ENCODE measurements around the gene KLF15. TPM values are rescaled to one million over a fixed set of nuclear protein-coding genes. Genes with fewer than 3 reads are reported as not detected.

Gene KLF15
- total and polyA plus RNA-seq, 2 donors (not counting 1 experiment from before 2014, with no cell fraction given), result 0.10 to 2.2 TPM

- Mint-ChIP-seq H3K9me3 (ENCODE audit: insufficient read depth) (no peaks in the 10 kb centered on the region), H3K27ac (no peak overlapping the region), H3K4me1 (peaks cover 2% of the 10 kb centered on the region), H3K4me3 (no peak overlapping the region), H3K27me3 (peaks cover 5% of the 10 kb centered on the region)
- intact Hi-C loops (cut with micrococcal nuclease), result no loop called here
- CTCF ChIA-PET, result no interaction called here
- H3K27me3 ChIP-seq (replicated peaks in 1 of 4; ENCODE audit: control extremely low read depth in 1 of 4, control insufficient read depth in 3 of 4, insufficient read depth in 4 of 4, low read length in 3 of 4), result peaks cover 0 to 11% (median 5%) of the 10 kb centered on the region in 4 experiments
- no peak for ATAC-seq (ENCODE audit: low read depth)
- no peaks in the 10 kb centered on the region for H3K36me3 ChIP-seq (replicated peaks in 1 of 2; ENCODE audit: control extremely low read depth in 1 of 2, control insufficient read depth in 1 of 2, extremely low read depth in 1 of 2, insufficient read depth in 2 of 2, low read length in 1 of 2)
- H3K9me3 ChIP-seq (ENCODE audit: control extremely low read depth in 1 of 3, control insufficient read depth in 2 of 3, insufficient read depth in 1 of 3, low read length in 2 of 3), result peaks cover 0 to under 1% (median 0%) of the 10 kb centered on the region in 3 donors
- H3K4me1 ChIP-seq (ENCODE audit: control insufficient read depth in 2 of 2, insufficient read depth in 2 of 2, low read length in 2 of 2), result peaks cover 2 to 3% of the 10 kb centered on the region in 2 donors
- no peaks in the 10 kb centered on the region for H4K20me1 ChIP-seq (ENCODE audit: control insufficient read depth, insufficient read depth, low read length, poor library complexity, severe bottlenecking)
- no peaks in the 10 kb centered on the region for H3K79me2 ChIP-seq (ENCODE audit: control insufficient read depth, insufficient read depth, low read length)
- no peak for TF ChIP-seq EZH2 (IDR thresholded peaks at IDR 0.05; ENCODE audit: borderline replicate concordance, insufficient read depth, low read depth, low read length, poor library complexity, severe bottlenecking)
- TF ChIP-seq, protein P1, sequence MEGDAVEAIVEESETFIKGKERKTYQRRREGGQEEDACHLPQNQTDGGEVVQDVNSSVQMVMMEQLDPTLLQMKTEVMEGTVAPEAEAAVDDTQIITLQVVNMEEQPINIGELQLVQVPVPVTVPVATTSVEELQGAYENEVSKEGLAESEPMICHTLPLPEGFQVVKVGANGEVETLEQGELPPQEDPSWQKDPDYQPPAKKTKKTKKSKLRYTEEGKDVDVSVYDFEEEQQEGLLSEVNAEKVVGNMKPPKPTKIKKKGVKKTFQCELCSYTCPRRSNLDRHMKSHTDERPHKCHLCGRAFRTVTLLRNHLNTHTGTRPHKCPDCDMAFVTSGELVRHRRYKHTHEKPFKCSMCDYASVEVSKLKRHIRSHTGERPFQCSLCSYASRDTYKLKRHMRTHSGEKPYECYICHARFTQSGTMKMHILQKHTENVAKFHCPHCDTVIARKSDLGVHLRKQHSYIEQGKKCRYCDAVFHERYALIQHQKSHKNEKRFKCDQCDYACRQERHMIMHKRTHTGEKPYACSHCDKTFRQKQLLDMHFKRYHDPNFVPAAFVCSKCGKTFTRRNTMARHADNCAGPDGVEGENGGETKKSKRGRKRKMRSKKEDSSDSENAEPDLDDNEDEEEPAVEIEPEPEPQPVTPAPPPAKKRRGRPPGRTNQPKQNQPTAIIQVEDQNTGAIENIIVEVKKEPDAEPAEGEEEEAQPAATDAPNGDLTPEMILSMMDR (IDR thresholded peaks at IDR 0.05), result no peak
- H2AFZ ChIP-seq (ENCODE audit: insufficient read depth, low read depth, low read length, poor library complexity, severe bottlenecking), result no peak overlapping the region
- no peak overlapping the region for H3K9ac ChIP-seq (ENCODE audit: low read length)
- no peak overlapping the region for H3K27ac ChIP-seq (ENCODE audit: low read length in 2 of 2)
- no peak for DNase-seq
- WGBS (ENCODE audit: insufficient coverage), result 86% methylated on average over 9 of the region's 9 CpGs
- H3K4me3 ChIP-seq (ENCODE audit: control extremely low read depth in 1 of 5, extremely low read depth in 1 of 5, insufficient read depth in 1 of 5, low read depth in 2 of 5, low read length in 4 of 5), result no peak overlapping the region
- POLR2A ChIA-PET, result no interaction called here
- no peak overlapping the region for H3K4me2 ChIP-seq (replicated peaks; ENCODE audit: low read depth, low read length, poor library complexity, severe bottlenecking)
These were observed 6.6 kb downstream of the KLF15 start for GRCh38 chr3:126350502-126351085.

DNA sequence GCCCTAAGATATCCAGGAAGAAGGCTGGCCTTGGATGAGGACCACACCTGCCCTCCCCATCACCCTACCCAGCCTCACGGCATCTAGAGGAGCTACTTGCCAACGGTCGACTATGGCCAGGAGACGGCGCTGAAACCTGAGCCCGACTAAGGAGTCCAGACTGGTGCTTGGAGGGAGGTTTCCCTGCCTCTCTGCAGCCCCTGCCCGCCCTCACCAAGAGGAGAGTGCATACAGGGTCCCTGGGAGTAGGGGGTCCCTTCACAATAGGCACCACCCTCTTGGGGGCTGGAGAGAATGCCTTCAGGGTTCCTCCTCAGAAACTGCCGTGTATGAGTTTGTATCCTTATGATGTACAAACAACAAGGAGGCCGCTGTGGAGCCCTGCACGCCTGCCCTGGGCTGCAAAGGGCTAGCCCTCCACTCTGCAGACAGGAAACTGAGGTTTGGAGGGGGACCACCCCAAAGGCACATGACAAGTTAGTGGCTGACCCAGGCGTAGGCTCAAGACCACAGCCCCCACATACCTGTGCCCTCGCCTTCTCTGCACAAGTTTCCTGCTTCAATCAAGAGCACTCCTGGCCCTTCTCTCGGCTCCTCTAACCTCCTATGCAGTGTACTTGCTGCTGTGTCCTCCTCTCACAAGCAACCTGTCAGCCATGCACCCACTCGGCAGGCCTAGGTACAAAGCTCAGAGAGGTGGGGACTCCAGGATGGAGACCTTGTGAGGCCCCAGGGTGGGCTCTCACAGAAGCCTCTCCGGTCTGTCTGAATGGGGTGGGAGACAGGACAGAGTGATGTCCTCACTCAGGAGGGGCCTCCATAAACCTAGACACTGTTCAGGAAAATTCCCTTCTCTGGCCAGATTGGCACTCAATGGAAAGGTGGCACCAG is 7.4 kb downstream of the KLF15 start:
- Histone ChIP-seq H3K4me3 (ENCODE audit: control extremely low read depth in 1 of 5, extremely low read depth in 1 of 5, insufficient read depth in 1 of 5, low read depth in 2 of 5, low read length in 4 of 5) (no peak overlapping the region), H3K36me3 (replicated peaks in 1 of 2; ENCODE audit: control extremely low read depth in 1 of 2, control insufficient read depth in 1 of 2, extremely low read depth in 1 of 2, insufficient read depth in 2 of 2, low read length in 1 of 2) (no peaks in the 10 kb centered on the region), H3K27ac (ENCODE audit: low read length in 2 of 2) (no peak overlapping the region), H3K4me1 (ENCODE audit: control insufficient read depth in 2 of 2, insufficient read depth in 2 of 2, low read length in 2 of 2) (no peaks in the 10 kb centered on the region), H3K9ac (ENCODE audit: low read length) (no peak overlapping the region), H2AFZ (ENCODE audit: insufficient read depth, low read depth, low read length, poor library complexity, severe bottlenecking) (no peak overlapping the region), H3K27me3 (replicated peaks in 1 of 4; ENCODE audit: control extremely low read depth in 1 of 4, control insufficient read depth in 3 of 4, insufficient read depth in 4 of 4, low read length in 3 of 4) (peaks cover 0 to 5% (median under 1%) of the 10 kb centered on the region in 4 experiments), H3K9me3 (ENCODE audit: control extremely low read depth in 1 of 3, control insufficient read depth in 2 of 3, insufficient read depth in 1 of 3, low read length in 2 of 3) (no peaks in the 10 kb centered on the region), H3K79me2 (ENCODE audit: control insufficient read depth, insufficient read depth, low read length) (no peaks in the 10 kb centered on the region), H4K20me1 (ENCODE audit: control insufficient read depth, insufficient read depth, low read length, poor library complexity, severe bottlenecking) (no peaks in the 10 kb centered on the region), H3K4me2 (replicated peaks; ENCODE audit: low read depth, low read length, poor library complexity, severe bottlenecking) (no peak overlapping the region)
- POLR2A ChIA-PET, result no interaction called here
- no peak overlapping the region for H3K27ac Mint-ChIP-seq
- no peaks in the 10 kb centered on the region for H3K9me3 Mint-ChIP-seq (ENCODE audit: insufficient read depth)
- intact Hi-C loops (cut with micrococcal nuclease), result no loop called here
- TF ChIP-seq EZH2 (IDR thresholded peaks at IDR 0.05; ENCODE audit: borderline replicate concordance, insufficient read depth, low read depth, low read length, poor library complexity, severe bottlenecking), result no peak
- TF ChIP-seq, protein P1 (IDR thresholded peaks at IDR 0.05), result no peak
- H3K4me3 Mint-ChIP-seq, result no peak overlapping the region
- no peak for DNase-seq
- no peaks in the 10 kb centered on the region for H3K27me3 Mint-ChIP-seq
- no peaks in the 10 kb centered on the region for H3K4me1 Mint-ChIP-seq
- CTCF ChIA-PET, result no interaction called here
- no peak for ATAC-seq (ENCODE audit: low read depth)
- 65% methylated on average over 13 of the region's 15 CpGs for WGBS (ENCODE audit: insufficient coverage)

All from B cell (primary cell).